ENCODE data around the gene ASCC1. TPM values are rescaled to one million over a fixed set of nuclear protein-coding genes. Genes with fewer than 3 reads are reported as not detected.

Gene ASCC1
- total RNA-seq, 1 donor: 41.0 TPM

- no peak for TF ChIP-seq CTCF (IDR thresholded peaks at IDR 0.05; ENCODE audit: insufficient read depth, low read depth, low read length)
- DNase-seq (ENCODE audit: low read depth): no peak
- no peak overlapping the region for H3K4me3 ChIP-seq (ENCODE audit: low read depth, low read length)
Observed at GRCh38 chr10:72062382-72062781, 153.7 kb downstream of the ASCC1 start.

GRCh38 chr10:72061930-72062329, 154.1 kb downstream of the ASCC1 start:
- DNase-seq (ENCODE audit: low read depth): no peak
- no peak for TF ChIP-seq CTCF (IDR thresholded peaks at IDR 0.05; ENCODE audit: insufficient read depth, low read depth, low read length)
- no peak overlapping the region for H3K4me3 ChIP-seq (ENCODE audit: low read depth, low read length)

GRCh38 chr10:72061491-72061890, 154.6 kb downstream of the ASCC1 start:
- H3K4me3 ChIP-seq (ENCODE audit: low read depth, low read length): no peak overlapping the region
- peak; percentile 35 for TF ChIP-seq CTCF (IDR thresholded peaks at IDR 0.05; ENCODE audit: insufficient read depth, low read depth, low read length)
- no peak for DNase-seq (ENCODE audit: low read depth)

- no peak overlapping the region for H3K4me3 ChIP-seq (ENCODE audit: low read depth, low read length)
- no peak for TF ChIP-seq CTCF (IDR thresholded peaks at IDR 0.05; ENCODE audit: insufficient read depth, low read depth, low read length)
- DNase-seq (ENCODE audit: low read depth): no peak
Observed at GRCh38 chr10:72059843-72060822, 155.9 kb downstream of the ASCC1 start.

GRCh38 chr10:72058989-72059842, 156.9 kb downstream of the ASCC1 start:
- TF ChIP-seq CTCF (IDR thresholded peaks at IDR 0.05; ENCODE audit: insufficient read depth, low read depth, low read length): no peak
- DNase-seq (ENCODE audit: low read depth): no peak
- H3K4me3 ChIP-seq (ENCODE audit: low read depth, low read length): no peak overlapping the region

- no peak for DNase-seq (ENCODE audit: low read depth)
- TF ChIP-seq CTCF (IDR thresholded peaks at IDR 0.05; ENCODE audit: insufficient read depth, low read depth, low read length): no peak
- no peak overlapping the region for H3K4me3 ChIP-seq (ENCODE audit: low read depth, low read length)
Observed at GRCh38 chr10:72058347-72058898, 157.7 kb downstream of the ASCC1 start.

Data from fibroblast of villous mesenchyme (primary cell).